Epithelial cell of proximal tubule (primary cell): ENCODE results near the gene RABGAP1L. TPM values are rescaled to one million over a fixed set of nuclear protein-coding genes. Genes with fewer than 3 reads are reported as not detected.

Experiments
- DNase-seq: peaks from one replicate; pipeline ENCODE4 v3.0.0-alpha.2; 2011; ENCODE audit warnings: low read depth
- H3K4me3 ChIP-seq: 2 replicates; pipeline ENCODE4 v1.5.1; 2011; ENCODE audit warnings: low read depth, mild to moderate bottlenecking, low read length
- total RNA-seq: library from RNA; depleted of rRNA; stranded (reverse); fragments of >200 nt; gene quantifications from 2 replicates; pipeline ENCODE4 v1.2.3, GENCODE V29; 2015
- TF ChIP-seq, protein P1 (sequence below): conservative IDR thresholded peaks from 2 replicates; pipeline ENCODE4 v1.5.1; 2012; ENCODE audit warnings: low read depth, mild to moderate bottlenecking, low read length

Gene RABGAP1L
- total RNA-seq, 1 donor from 2014 or later = 16.3 TPM

DNA sequence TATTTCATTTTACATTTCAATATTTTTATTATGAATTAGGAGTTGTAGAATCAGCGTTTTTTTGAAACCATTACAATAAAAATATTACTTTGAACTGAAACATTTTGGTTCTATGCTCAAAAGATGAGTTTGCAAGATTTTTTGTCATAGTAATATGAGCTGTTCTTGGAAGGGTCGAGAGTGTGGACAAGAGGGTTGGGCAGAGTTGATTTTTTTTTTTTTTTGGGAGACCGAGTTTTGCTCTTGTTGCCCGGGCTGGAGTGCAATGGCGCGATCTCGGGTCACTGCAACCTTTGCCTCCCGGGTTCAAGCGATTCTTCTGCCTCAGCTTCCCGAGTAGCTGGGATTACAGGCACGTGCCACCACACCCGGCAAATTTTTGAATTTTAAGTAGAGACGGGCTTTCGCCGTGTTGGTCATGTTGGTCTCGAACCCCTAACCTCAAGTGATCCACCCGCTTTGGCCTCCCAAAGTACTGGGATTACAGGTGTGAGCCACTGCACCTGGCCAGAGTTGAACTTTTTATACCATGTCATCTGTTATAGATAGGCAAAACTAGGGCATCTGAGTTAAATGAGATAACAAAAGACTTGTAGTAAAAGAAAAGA lies 843.7 kb downstream of the RABGAP1L start:
- no peak for DNase-seq
- TF ChIP-seq, protein P1, sequence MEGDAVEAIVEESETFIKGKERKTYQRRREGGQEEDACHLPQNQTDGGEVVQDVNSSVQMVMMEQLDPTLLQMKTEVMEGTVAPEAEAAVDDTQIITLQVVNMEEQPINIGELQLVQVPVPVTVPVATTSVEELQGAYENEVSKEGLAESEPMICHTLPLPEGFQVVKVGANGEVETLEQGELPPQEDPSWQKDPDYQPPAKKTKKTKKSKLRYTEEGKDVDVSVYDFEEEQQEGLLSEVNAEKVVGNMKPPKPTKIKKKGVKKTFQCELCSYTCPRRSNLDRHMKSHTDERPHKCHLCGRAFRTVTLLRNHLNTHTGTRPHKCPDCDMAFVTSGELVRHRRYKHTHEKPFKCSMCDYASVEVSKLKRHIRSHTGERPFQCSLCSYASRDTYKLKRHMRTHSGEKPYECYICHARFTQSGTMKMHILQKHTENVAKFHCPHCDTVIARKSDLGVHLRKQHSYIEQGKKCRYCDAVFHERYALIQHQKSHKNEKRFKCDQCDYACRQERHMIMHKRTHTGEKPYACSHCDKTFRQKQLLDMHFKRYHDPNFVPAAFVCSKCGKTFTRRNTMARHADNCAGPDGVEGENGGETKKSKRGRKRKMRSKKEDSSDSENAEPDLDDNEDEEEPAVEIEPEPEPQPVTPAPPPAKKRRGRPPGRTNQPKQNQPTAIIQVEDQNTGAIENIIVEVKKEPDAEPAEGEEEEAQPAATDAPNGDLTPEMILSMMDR = no peak
- H3K4me3 ChIP-seq = no peak overlapping the region

DNA sequence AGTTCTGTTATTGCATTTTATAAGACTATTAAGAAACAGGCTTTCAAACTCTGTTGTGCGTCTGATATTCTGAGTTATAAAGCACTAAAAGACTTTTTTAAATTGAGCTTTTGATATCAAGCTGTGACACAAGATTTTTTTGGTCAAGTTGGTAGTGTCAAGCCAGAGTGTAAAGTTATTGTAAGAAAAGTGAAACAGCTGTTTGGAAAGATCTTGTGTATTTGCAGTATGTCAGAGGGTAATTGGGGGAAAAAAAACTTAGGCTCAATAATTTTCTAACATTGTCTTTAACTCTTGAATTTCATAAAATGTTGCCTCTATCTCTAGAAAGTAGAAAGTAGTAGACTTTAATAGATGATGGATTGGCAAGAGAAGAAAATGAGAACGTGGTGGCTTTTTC lies 844.2 kb downstream of the RABGAP1L start:
- H3K4me3 ChIP-seq = no peak overlapping the region
- no peak for DNase-seq
- TF ChIP-seq, protein P1 = no peak

DNA sequence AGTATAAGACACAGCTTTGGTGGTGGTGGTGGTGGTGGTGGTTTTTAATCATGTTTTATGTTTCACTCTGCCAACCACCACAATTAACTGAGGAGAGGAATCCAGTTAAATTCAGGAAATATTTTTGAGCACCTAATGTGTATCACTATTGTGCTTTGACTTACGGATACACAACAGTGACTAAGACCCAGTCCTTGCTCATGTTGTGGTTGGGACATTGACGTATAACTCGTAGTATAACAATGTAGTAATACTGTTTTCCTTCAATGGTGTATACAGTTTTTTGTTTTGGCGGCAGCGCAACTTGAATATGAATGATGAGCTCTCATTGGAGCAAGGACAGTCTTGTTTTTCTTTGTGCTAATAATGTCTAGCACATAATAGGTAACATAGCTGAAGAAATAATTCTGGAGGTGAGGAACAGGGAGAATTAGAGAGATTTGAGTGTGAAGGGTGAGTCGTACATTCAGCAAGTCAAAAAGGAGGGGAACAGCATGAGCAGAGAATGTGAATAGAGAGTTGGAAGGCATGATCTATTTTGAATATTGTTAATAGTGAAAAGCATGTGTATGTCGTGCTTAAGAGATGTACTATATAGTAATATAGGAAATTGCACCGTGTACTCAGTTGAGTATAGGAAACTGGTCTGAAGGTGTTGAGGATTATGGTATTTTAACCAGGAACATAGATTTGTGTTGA lies 845.9 kb downstream of the RABGAP1L start:
- H3K4me3 ChIP-seq = no peak overlapping the region
- TF ChIP-seq, protein P1 = no peak
- no peak for DNase-seq

DNA sequence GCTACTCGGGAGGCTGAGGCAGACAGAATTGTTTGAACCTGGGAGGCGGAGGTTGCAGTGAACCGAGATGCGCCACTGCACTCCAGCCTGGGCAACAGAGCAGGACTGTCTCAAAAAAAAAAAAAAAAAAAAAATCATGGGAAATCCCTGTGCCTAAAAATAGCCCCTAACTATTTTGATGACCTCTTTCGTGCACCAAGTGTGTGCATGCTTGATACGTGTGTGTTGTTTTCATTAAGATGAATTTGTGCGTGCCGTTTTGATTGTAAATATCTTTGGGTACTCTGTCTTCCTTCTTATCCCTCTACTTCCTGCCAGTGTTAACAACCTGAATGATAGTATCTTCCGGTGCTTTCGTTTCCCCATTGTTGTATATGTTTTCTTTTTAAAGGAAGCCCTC lies 850.2 kb downstream of the RABGAP1L start:
- TF ChIP-seq, protein P1 = no peak
- no peak overlapping the region for H3K4me3 ChIP-seq
- no peak for DNase-seq

DNA sequence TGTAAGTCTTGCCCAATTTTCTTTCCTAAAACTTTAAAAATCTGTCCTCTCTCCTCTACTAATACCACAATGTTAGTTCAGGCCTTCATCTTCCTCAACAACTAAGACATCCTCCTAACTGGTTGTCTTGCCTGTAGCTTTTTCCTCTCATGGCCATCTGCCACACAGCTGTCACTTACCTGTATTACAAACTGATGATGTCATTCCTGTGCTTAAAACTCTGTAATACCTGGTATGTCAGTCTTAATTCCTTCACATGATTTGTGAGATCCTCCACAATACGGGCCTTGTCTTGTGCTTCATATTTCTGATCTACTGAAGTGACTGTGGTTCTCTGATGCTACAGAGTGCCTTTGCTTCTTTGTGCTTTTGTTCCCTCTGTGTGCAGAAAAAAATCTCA lies 854.1 kb downstream of the RABGAP1L start:
- TF ChIP-seq, protein P1 = no peak
- DNase-seq = no peak
- H3K4me3 ChIP-seq = no peak overlapping the region

DNA sequence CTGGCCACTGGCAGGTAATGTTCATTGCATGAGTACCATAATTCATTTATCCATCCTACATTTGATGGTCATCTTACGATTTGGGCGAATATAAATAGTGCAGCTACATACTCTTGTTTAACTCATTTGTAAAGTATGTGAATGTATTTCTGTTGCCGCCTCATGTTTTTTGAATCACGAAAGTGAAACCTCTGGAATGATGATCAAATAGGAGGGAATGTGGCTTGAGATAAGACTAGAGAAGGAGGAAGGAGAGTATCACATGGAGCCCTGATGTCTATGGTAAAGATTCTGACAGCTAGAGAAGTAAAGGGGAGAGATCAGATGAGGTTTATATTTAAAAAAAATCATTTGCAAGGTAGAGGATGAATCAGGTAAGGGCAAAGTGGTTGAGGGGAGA lies 855.9 kb downstream of the RABGAP1L start:
- TF ChIP-seq, protein P1 = no peak

DNA sequence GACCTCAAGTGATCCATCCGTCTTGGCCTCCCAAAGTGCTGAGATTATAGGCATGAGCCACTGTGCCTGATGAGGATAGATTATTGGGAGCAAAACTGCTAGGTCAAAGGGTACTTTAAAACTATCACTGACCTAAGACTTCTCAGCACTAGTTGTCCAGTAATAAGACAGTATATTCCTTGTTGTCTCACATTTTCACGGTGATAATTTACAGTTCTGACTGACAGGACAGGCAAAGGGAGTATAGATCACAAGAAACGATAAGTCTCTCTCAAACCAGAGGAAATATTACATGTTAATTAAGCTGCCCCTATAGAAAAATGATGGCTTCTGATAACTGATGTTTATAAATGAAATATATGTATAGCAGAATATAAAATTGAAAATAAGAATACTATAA lies 860.2 kb downstream of the RABGAP1L start:
- no peak overlapping the region for H3K4me3 ChIP-seq
- no peak for DNase-seq
- TF ChIP-seq, protein P1 = no peak

More for the DNA sequence above, 855.9 kb downstream of the RABGAP1L start:
- no peak overlapping the region for H3K4me3 ChIP-seq
- no peak for DNase-seq
